GM12891 (cell line): ENCODE measurements around the gene NIT1.

Source experiments
- POLR2A ChIP-seq: IDR thresholded peaks from 2 replicates; pipeline ENCODE4 v1.6.1; 2011; ENCODE audit warnings: low read depth, low read length, control low read depth
- POLR2AphosphoS5 ChIP-seq: IDR thresholded peaks from 2 replicates; pipeline ENCODE4 v1.6.1; 2011; ENCODE audit warnings: low read depth, low read length, control low read depth
- POU2F2 ChIP-seq: IDR thresholded peaks from 2 replicates; pipeline ENCODE4 v1.6.1; 2011; ENCODE audit warnings: low read depth, mild to moderate bottlenecking, control low read depth, low read length, moderate library complexity
- TAF1 ChIP-seq: IDR thresholded peaks from 2 replicates; pipeline ENCODE4 v1.6.1; 2011; ENCODE audit warnings: low read depth, low read length, control low read depth

GRCh38 chr1:161158316-161159010 lies 40.6 kb downstream of the NIT1 start:
- TF ChIP-seq TAF1 (no peak), POLR2AphosphoS5 (no peak), POLR2A (no peak), POU2F2 (no peak)
